ENCODE measurements around the gene STARD10. TPM values are rescaled to one million over a fixed set of nuclear protein-coding genes. Genes with fewer than 3 reads are reported as not detected.

The STARD10 gene
- total RNA-seq, 1 donor from 2014 or later = 37.3 TPM

DNA sequence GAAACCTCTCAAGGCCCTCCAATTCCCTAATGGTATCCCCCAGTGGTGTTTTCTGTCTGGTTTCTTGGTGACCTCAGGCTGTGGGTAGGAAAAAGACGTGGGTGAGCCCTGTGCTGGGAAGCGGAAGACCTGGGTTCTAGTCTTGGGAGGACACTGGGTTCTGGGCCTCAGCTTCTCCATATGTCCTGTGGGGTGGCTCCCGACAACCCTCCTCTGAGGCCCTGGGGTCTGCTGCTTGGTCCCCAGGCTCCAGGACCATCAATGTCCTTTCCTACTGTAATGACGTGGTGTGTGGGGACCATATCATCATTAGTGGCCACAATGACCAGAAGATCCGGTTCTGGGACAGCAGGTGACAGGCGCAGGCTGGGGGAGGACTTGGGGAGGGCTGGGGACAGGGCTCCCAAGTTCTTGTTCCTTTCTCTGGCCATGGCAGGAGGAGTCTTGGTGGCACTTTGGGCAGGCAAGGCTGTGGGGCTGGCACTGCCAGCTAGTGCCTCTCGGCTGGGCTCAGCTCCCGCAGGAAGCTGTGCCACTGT is 33.2 kb upstream of the STARD10 start:
- no peak for DNase-seq (ENCODE audit: extremely low read depth, low read depth, low spot score)

DNA sequence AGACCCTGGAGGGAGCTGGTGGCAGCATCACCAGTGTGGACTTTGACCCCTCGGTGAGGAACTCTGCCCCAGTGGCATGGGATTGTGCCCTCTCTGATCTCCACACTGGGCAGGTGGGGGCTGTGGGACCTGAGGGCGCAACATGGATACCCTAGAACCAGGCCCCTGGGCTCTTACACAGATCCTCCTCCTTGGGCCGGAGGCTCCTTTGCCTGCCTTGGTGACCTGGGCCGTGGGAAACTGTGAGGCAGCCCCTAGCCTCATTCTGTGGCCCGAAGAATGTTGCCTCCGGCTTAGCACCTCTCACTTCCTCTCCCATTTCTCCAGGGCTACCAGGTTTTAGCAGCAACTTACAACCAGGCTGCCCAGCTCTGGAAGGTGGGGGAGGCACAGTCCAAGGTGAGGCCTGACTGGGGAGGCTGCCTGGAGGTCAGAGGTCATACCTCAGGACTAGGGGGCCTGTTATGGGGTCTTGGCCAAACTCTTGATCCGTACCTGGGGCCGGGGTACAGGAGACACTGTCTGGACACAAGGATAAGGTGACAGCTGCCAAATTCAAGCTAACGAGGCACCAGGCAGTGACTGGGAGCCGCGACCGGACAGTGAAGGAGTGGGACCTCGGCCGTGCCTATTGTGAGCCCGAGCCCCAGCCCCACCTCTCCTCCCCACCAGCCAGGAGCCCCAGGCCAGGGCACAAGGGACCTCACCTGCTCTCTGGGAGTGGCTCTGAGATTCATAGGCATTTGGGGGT is 32.5 kb upstream of the STARD10 start:
- no peak for DNase-seq (ENCODE audit: extremely low read depth, low read depth, low spot score)

DNA sequence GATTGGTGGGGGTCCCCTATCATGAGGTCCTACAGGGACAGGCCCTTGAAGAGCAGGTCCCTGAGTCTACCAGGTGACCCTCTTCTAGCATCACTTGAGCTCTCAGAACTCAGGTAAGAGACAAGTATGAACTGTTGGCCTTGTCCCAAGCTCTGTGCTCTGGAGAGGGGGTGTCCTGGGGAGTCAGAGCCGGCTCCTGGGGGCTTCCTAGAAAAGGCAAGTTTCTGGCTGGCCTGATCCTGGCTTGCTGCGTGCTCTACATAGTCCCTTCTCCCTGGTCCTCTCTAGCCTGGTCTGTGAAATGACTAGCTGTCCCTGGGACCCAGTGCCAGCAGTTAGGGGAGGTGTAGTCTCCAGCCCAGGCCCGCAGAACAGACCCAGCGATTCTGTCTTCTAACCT is 31.8 kb upstream of the STARD10 start:
- DNase-seq (ENCODE audit: extremely low read depth, low read depth, low spot score) = no peak

DNA sequence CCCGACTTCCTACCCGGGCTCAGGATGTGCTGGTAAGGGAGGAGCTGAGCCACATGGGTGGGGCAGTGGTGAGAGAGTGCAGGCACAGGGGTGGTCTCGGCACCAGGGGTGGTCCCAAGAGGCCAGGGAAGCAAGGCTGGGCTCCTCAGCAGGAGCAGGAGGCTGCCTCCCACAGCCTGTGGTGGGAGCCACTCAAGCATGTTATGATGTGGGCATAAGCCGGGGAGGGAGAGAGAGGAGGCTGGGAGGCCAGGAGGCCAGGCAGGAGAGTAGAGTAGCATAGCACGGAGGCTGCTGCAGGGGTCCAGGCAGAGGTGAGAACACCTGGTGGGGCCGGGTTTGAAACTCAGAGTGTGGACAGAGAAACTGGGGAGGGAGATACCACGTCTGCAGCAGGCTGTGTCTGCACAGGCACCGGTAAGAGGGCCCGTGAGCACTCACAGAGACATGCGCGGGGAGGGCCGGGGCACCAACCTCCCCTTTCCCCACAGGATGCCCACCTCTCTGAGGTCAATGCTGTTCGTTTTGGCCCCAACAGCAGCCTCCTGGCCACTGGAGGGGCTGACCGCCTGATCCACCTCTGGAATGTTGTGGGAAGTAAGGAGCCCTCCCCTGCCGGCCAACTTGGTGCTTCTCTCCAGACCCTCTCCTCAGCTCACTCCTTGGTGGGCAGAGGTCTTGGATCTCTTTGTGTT is 31.1 kb upstream of the STARD10 start:
- no peak for DNase-seq (ENCODE audit: extremely low read depth, low read depth, low spot score)

DNA sequence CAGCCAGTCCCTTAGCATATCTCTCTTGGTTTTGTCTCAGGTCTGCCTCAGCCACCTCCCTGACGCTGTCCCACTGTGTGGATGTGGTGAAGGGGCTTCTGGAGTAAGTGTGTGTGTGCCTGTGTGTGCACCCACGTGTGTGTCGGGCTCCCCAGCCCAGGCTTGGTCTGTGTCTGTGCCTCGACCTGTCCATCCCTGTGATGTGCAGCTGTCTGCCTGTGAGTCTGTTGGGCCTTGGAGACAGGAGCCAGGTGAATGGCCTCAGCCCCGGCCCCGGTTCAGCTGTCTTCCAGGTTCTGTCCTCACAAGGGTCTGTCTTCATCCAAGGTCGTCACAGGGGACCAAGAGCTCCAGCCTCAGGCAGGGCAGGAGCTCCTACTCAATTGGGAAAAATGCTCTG is 30.2 kb upstream of the STARD10 start:
- no peak for DNase-seq (ENCODE audit: extremely low read depth, low read depth, low spot score)

DNA sequence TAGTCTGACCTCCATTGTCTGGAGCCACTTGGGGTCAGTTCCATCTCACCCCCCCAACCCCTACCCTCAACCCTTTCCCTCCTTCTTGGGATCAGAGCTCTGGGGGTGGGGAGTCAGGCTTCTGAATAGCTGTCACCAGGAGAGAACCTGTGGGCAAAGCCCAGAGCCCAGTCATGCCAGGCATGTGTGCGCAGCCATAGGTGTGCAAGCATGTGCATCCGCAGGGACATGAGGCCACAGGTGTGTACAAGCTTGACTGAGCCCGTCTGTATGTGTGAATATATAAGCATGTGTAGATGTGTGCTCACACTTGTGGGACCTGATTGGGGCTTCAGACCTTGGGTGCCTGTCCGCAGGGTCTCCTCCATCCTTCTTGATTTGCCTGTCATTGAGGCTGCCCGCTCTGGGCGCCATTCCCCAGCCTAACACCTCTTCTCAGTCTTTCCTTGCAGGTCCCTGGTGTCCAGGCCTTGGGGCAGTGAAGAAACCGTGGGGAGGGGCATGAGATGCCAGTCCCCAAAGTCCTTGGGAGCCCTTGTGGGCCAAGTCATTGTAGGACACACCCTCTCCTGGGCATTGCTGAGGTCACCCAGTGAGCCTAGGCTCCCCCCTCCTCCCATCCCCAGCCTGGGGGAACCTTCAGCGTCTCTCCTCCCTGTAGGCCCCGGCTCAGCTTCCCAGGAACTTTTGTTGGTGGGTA is 29.4 kb upstream of the STARD10 start:
- no peak for DNase-seq (ENCODE audit: extremely low read depth, low read depth, low spot score)

DNA sequence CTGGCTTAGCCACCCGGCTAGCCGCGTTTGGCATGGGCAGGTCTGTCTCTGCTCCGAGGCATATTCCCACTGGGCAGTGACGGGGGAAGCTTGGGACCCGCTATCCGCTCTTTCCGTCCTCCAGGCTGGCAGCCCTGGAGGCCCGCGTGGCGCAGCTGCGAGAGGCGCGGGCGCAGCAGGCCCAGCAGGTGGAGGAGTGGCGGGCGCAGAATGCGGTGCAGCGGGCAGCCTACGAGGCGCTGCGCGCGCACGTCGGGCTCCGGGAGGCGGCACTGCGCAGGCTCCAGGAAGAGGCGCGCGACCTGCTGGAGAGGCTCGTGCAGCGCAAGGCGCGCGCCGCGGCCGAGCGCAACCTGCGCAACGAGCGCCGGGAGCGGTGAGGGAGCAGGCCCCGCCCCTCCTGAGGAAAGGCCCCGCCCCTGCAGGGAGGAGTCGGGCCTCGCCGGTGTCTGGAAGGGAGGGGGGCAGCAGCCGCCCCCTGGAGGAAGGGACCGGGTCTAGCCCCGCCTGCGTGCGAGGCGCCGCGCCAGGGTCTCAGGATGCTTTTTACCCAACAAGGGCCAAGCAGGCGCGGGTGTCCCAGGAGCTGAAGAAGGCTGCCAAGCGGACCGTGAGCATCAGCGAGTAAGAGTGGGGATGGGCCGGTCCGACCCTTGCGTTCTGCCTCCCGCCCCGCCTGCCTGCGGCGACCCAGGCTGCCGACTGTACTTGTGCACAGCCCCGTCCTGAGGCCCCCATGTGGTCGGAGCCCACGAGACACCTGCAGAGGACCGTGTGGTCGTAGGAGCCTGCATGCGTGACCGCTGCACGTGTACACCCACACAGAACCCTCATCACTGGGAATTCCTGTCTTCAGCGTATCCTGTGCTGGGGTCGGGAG is 28.3 kb upstream of the STARD10 start:
- no peak for DNase-seq (ENCODE audit: extremely low read depth, low read depth, low spot score)

DNA sequence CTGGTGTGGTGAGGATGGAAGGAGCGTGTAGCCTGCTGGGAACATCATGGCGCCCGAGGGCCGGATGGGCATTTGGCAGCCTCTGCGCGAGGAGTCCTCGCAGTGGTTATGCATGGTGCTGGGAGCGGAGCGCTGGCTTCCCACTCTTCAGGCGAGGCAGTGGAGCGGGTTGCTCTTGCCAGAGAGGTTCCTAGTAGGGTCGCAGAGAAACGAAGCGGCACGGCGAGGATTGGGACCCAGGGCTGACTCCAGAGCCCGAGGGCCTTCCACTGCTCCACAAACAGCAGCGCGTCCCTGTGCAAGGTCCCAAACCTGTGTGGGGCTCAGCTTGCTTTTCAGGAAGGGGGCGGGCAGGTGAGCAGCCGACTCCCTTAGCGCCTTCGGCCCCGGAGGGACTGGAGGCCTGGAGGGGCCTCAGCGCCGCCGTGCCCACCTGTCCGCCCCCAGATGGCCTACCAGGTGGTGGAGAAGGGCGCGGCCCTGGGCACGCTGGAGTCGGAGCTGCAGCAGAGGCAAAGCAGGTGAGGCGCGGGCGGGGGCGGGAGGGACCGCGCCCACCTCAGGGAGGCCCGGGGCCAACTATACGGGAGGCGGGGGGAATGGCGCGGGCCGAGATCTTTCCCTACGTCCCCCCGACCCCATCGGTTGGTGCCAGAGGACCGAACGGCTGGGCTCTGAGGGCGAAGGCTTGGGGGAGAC is 27.5 kb upstream of the STARD10 start:
- DNase-seq (ENCODE audit: extremely low read depth, low read depth, low spot score) = no peak

DNA sequence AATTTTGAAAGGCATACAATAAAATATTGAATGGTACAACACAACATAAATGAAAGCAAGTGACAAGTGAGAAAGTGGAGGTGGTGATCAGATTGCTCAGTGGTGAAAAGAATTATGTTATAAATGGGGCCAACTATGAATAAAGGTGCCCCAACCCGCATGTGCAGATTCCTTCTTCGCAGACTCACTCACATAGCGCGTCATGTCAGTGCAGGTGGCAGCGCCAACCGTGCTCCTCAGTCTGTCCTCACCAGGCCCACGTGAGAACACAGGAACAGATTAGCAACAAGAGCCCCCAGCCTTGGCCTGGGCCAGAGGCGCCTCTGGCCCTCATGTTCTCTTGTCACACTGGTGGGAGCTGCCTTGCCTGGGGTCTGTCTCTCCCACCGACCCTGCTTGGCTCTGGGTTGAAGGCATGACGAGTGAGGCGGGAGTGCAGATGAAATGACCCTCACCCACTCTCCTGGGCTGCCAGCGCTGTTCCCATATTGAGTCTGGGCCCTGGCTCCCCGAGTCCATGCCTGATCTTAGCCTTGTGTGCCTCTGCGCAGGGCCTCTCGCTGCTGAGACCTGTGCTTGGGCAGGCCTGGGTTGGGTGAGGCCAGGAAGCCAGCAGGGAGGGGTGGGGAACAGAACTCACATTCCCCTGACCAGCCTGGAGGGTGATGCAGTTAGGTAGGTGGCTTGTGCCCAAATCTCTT is 26.7 kb upstream of the STARD10 start:
- DNase-seq (ENCODE audit: extremely low read depth, low read depth, low spot score) = no peak

DNA sequence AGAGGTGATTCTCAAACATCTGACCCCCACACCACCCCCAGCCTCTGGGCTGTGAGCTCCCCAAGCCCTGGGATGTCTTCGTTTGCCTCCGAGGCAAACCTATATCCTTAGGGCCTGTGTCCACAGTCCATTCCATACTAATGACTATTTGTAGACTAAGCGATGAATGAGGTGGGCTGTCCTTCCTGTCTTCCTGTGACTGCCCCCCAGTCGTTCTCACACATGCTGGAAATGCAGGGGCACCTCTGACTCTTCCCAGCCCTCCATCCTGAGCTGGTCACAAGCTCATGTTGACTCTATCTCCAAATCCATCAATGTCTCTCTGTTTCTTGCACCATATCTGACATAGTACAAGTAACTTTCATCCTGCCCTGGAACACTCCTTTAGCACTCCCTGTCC is 25.1 kb upstream of the STARD10 start:
- no peak for DNase-seq (ENCODE audit: extremely low read depth, low read depth, low spot score)

DNA sequence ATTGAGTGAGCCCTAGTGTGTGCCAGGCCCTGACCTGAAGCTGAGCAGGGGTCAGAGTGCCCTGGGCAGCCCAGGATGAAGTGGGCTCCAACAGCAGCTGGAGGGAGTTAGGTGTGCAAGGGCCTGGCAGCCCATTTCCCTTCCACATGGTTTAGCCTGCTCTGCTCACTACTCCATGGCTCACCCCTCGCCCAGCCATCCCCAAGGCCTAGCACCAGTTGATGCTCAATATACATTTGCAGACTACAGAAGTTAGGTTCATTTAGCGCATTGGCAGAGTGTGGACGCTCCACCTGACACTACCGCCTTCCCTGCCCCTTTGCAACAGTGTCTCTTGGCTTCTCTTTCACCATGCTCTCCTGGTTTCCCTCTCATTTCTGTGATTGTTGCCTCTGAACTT is 24.1 kb upstream of the STARD10 start:
- DNase-seq (ENCODE audit: extremely low read depth, low read depth, low spot score) = no peak

DNA sequence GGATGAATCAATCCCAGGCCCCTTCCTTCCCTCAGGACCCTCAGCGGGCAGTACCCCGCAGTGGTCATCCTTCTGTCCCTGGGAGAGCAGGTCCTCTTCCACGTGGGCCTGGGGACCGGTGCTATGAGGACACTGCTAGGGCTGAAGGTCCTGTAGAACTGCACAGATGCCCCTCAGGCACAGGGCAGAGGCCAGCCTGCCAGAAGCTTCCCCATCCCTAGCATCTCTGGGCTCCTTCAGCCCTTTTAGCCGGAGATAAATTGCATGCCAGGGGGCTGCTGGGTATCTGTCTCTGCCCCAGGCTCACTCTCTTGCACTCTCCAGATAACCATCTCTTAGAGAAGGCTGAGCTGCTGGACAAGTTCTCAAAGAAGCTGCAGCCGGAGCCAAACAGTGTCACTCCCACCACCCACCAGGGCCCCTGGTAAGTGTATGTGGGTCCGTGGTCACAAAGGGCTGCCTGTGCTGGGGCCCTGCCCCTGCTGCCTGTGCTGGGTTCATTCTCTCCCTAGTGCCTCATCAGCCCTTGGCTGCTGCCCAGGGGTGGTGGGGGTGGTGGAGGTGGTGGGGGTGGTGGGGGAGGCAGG is 22.6 kb upstream of the STARD10 start:
- DNase-seq (ENCODE audit: extremely low read depth, low read depth, low spot score) = no peak

DNA sequence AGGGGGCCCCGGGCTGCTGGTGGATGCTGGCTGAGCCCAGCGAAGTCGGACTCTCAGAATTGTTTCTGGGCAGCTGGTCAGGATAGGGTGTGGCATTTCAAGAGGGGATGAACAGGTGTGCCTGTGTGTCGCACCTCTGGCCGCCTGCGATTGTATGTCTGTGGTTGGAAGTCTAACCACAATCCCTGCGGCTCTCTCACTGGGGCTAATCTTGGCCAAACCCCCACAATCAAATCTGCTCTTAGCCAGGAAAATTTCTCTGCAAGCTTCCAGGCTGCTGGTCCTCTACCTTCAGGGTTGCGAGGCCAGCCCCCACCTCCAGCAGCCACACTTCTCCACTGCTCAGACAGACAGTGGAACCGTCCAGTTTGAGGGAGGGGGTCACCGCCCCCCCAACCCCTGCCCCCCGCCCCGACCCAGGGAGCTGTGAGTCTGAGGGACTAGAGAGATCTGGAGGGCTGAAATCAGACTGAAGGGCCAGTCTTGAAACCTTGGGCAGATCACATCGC is 21.3 kb upstream of the STARD10 start:
- DNase-seq (ENCODE audit: extremely low read depth, low read depth, low spot score) = no peak

DNA sequence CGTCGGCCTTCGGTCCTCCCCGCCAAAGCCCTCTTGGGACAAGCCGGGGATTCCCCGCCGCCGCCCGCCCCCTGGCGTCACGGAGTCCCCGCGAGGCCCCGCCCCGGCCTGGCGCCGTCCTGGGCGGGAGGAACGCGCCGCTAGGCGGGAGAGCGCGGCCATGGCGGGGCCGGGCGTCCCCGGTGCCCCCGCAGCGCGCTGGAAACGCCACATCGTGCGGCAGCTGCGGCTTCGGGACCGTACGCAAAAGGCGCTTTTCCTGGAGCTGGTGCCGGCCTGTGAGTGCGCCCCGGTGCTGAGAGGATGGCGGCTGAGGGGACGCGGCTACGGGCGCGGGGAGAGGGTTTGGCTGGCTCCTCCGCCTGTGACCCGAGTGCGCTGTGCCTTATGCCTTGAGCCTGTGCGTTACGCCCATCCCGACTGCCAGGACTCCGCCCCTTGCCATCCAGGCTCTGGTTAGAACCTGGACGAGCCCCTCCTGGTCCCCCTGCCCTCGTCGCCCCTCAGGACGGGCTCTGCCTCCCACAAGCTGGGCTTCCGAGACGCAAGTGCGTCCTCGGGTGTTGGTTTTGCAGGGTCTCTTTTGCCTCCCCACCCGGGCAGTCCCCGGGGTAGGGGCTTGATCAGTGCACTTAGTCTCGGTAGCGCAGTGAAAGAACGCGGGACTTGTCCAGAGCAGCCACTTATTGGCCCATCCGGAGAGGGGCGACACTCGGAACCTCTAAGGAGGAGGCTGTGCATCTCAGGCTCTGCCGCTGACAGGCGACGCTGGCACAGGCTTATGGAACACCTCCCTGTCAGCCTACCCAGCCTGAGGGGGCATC is 20.7 kb upstream of the STARD10 start, which contains the start of gene ATG16L2:
ATG16L2 (plus strand) TSS at position 126 of the 824 bp plus-strand sequence; CDS start at position 161, 35 bp downstream.
- DNase-seq (ENCODE audit: extremely low read depth, low read depth, low spot score) = no peak

DNA sequence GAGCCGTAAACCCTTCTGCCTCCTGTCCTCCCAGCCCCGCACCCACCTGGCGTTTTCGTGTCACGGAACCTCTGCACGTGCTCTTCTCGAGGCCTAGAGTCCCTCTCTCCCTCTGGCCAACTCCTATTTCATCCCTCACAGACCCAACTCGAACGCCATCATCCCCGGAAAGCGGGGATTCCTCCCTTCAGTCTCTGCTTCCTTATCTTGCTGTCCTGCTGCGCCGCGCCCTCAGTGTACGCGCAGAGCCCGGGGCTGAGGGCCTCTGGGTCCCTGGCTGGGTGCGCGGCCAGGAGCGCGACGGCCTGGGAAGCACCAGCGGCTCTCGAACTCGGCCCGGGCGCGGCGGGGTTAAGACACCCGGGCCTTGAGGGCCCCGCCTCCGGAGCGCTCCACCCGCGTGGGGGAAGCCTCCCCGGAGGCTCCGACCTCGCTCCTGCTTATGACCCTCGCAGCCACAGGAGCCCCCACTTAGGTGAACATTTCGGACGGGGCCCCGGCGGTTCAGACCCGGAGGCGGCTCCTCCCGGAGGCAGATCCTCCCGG is 20.0 kb upstream of the STARD10 start:
- DNase-seq (ENCODE audit: extremely low read depth, low read depth, low spot score) = no peak

DNA sequence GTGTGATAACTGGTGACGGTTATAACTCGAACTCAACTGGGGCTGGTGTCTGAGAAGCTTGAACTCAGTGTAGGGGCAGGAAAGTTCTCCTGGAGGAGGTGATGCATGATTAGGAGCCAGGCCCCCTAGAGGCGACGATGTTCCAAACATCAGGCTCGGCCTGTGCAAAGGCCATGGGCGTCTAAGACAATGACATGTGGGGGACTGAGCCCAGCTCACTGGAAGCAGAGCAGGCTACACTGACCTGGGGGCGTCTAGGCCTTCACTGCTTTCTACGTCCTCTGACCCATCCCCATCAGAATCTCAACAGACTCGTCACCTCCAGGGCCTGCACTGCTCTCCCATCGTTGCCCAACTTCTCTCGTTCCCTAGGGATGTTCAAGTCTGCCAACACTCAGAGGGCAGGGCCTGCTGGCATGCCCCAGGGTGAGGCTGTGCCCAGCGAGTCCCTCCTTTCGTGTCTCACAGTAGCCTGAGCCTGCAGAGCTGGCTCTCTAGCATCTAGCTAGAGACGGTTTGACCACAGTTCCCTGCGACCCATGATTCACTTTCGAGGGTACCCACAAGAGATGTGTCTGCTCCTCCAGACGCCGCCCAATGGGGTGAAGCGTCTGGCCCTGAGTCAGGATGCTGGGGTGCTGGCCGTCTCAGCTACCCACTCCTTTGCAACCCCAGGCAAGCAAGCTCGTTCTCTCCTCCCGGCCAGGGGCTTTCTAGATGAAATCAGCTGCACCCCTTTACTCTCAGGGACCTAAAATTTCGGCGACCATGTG is 19.3 kb upstream of the STARD10 start:
- no peak for DNase-seq (ENCODE audit: extremely low read depth, low read depth, low spot score)

DNA sequence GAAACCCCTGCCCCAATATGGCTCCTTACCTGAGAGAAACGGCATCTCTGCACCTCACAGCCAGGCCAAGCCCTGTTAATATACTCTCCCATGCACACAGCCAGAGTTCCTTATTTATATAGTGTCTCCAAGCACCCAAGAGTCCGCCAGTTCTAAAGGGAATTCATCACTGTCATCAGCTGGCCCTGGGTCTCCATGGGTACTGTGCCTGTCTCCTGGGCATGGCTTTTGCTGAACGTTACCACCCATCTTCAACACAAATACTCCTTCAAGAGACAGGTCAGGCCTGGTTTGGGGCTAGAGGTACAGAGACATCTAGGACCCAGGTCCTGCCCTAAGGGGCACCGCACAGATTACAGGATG is 18.7 kb upstream of the STARD10 start:
- DNase-seq (ENCODE audit: extremely low read depth, low read depth, low spot score) = no peak
